NCI-H128 (cell line): ENCODE measurements around the gene MGAT2.
"Not testable (repeated sequence)": the region's sequence is repeated elsewhere in the genome, so short reads cannot be mapped to it uniquely, and the experiment has no call there.

ENCODE experiments used
- DNase-seq: peaks from one replicate; lab custom pipeline; 2025; ENCODE audit not compliant: unreplicated experiment; lab: John Stamatoyannopoulos, UW

The MGAT2 gene

DNA sequence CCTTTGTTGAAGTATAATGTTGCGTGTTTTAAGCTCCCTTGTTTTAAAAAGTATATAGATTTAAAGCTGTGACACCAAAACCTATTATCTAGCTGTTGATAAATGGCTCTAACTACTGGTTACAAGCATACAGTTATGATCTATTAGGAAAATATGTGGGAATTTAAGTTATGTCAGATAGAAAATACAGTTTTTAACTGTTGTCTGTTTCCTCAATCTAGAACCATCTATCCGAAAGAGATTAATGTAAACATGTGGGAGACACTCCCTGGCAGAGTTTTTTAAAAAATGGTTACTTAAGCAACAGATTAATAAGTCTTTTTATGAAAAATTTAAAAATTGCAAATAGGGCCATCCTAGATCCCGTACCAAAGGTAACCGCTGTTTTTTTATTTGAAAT, 8.3 kb upstream of the MGAT2 start:
- DNase-seq, result no peak

GRCh38 chr14:49612671-49613070, 7.9 kb upstream of the MGAT2 start:
- DNase-seq, result no peak

- DNase-seq, result no peak
Observed at GRCh38 chr14:49614196-49614595, 6.4 kb upstream of the MGAT2 start.

DNA sequence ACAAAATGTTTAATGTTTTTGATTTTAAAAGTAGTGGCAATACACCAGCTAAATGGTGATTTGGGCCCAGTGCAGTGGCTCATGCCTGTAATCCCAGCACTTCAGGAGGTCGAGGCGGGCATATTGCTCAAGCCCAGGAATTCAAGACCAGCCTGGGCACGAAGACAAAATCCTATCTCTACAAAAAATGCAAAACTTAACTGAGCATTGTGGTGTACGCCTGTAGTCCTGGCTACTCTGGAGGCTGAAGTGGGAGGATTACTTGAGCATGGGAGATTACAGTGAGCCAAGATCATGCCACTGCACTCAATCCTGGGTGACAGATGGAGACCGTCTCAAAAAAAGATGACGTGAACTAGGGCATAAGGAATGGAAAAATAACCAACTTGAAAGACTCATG, 4.8 kb upstream of the MGAT2 start:
- no peak for DNase-seq

DNA sequence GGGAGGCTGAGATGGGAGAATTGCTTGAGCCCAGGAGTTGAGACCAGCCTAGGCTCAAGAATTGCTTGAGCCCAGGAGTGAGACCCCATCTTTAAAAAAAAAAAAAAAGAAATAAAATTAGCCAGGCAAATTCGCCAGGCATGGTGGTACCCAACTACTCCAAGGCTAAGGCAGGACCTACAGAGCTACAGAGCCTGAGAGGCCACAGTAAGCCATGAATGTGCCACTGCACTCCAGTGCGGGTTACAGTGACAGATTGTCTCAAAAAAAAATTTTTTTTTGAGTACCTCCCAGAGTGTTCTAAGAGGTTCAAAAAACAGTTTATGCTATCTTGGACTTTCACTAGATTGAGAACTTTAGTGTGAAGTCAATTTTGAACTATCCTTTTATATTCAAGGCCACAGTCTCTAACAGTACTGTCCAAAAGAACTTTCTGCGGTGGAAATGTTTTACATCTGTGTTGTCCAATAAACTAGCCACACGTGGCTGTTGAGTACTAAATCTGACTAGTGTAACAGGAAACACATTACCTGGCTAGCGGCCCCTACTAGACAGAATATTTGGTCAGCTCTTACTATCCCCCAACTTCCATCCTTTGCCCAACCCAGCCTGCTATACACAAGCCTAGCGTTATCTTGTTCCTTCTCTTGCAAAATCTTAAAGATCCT, 2.6 kb upstream of the MGAT2 start:
- DNase-seq, result no peak

DNA sequence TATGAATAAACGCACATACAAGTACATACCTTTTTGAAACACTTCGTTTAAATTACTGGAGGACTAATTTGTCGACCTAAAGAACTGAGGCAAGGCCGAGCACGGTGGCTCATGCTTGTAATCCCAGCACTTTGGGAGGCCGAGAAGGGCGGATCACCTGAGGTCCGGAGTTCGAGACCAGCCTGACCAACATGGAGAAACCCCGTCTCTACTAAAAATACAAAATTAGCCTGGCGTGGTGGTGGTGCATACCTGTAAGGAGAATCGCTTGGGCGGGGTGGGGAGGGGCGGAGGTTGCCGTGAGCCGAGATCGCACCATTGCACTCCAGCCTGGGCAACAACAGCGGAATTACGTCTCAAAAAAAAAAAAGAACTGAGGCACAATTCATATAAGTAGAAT, 1.3 kb upstream of the MGAT2 start:
- DNase-seq, result not testable (repeated sequence)

DNA sequence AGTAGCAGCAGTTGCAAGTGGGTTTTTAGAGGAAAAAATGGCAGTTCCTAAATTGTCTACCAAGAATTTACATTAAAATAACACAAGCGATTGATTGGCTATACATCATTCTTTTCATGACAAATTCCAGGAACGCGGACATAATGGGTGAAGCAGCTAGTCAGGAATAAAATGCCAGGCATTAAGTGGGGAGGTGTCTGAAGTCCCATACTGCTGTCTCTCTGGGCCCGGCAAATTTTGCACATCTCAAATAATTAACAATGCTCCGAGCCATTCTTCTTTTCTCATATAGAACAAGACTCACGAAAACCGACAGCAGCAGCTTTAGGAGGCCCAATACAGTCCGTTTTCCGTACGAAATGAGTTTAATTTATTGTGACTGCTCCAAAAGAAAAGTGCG, 869 bp upstream of the MGAT2 start:
- DNase-seq, result no peak

GRCh38 chr14:49621114-49621881, 699 bp downstream of the MGAT2 start:
- DNase-seq, result no peak

DNA sequence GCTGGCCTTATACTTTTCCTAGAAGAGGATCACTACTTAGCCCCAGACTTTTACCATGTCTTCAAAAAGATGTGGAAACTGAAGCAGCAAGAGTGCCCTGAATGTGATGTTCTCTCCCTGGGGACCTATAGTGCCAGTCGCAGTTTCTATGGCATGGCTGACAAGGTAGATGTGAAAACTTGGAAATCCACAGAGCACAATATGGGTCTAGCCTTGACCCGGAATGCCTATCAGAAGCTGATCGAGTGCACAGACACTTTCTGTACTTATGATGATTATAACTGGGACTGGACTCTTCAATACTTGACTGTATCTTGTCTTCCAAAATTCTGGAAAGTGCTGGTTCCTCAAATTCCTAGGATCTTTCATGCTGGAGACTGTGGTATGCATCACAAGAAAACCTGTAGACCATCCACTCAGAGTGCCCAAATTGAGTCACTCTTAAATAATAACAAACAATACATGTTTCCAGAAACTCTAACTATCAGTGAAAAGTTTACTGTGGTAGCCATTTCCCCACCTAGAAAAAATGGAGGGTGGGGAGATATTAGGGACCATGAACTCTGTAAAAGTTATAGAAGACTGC, 1.5 kb downstream of the MGAT2 start:
- no peak for DNase-seq

DNA sequence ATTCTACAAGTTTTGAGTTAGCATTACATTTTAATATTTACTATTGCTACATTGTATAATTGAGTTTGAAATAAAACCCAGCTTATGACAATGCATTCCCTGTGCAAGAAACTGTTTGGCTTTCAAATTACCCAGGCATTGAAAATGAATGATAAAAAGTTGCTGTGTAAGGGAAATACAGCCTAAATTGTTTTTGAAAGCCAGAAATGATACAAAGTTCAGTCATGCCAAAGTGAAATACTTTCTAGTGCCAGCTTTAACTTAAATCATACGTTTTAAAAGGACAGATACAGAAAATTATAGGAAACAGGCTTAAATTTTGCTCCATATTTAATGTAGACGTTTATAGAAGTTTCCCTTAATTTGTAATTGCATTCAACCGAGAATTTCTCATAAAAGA, 2.8 kb downstream of the MGAT2 start:
- DNase-seq, result no peak

- no peak for DNase-seq
Observed at GRCh38 chr14:49623941-49624839, 3.6 kb downstream of the MGAT2 start.

DNA sequence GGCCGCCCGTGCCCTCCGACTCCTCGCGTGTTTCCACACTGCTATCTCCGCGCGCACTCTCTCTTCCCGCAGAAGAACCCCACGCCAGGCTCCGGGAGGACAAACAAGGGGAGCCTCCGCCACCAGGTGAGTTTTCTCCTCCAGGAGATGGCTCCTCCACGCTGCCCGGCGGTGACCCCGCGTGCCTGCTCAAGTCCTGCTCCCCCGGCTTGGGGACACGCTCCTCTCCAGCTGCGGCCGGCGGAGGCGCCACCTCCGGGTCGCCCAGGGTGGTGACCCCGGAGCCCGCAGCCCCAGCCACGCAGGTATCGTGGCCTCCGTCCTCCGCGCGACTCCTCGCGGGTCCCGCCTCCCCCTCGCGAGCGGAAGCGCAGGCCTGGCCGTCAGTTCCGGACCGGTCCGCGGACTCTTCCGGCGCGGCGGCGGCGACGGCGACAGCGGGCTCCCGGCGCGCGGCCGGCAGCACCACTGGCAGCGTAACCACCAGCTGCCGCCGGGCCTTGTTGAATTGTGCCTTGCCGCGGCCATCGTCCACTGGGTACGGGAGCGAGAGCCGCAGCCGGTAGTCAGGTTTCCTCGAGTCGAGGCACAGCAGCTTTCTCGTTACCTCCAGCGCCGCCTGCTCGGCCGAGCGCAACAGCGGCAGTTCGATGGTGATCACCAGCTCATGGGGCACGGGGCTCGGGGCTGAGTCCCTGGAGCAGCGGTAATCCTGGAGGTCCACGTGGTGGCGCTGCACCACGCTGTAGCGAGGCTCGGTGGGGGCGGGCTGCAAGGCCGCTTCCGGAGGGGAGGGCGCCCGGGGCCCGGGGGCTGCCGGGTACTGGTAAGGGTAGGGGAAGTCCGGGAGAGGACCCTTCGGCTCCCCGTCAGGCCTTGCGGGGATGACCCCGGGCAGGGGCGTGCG, 13.3 kb downstream of the MGAT2 start:
- peak; percentile 84 for DNase-seq

GRCh38 chr14:49634547-49635334, 14.1 kb downstream of the MGAT2 start, which contains the start of gene DNAAF2:
TSS of gene DNAAF2 (minus strand) at chr14:49635244. CDS start at chr14:49635149, 95 bp downstream.
- DNase-seq, result peak; percentile 14

GRCh38 chr14:49636866-49637265, 16.3 kb downstream of the MGAT2 start:
- DNase-seq, result no peak

DNA sequence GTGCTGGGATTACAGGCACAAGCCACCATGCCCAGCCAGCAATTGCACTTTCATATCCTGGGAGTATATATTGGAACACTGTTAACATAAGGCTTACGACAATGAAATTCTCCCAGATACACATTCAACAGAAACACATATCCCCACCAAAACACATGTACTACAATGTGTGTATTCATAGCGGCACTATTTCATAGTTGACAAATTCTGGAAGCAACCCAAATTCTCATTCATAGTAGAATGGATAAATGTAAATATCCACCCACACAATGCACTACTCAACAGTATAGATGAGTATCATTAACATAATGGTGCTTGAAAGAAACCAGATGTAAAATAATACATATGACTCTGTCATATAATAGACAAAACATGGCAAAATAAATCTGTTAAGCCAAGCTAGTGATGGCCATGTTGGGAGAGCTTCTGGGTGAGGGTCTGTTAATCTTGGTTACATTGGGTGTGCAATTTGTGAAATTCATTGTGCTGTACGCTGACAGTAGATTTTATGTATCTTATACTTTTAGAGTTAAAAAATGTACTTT, 17.0 kb downstream of the MGAT2 start:
- DNase-seq, result no peak

- no peak for DNase-seq
Observed at GRCh38 chr14:49640540-49641417, 20.2 kb downstream of the MGAT2 start.

- DNase-seq, result no peak
Observed at GRCh38 chr14:49641697-49642129, 21.1 kb downstream of the MGAT2 start.

DNA sequence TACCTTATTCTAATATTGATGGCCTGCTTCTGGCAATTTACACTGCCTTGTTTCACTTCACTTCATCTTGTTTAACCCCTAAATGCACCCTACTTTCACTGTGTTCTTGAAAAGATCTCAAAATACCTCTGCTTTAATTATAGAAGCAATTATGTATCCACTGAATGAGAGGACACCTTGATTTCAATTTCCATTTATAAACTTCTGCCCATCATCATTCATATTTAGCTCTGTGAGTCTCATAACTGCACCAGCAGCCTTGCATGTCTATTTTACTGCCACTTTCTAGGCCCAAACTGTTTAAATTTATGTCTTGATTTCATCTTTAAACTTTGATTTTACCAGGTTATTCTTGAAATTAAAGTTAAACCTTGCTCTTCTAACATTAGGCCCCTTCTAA, 21.6 kb downstream of the MGAT2 start:
- DNase-seq, result no peak
